ENCODE measurements around the gene KCTD2.

The KCTD2 gene

GRCh38 chr17:75065562-75066151 lies 18.6 kb downstream of the KCTD2 start:
- TF ChIP-seq SIN3A (IDR thresholded peaks at IDR 0.05; ENCODE audit: borderline replicate concordance, insufficient read depth, low read length) (no peak), TAF1 (IDR thresholded peaks at IDR 0.05; ENCODE audit: borderline replicate concordance, insufficient read depth, low read length) (no peak), REST (IDR thresholded peaks at IDR 0.05; ENCODE audit: insufficient read depth in 1 of 2, low read depth in 2 of 2, low read length in 2 of 2) (no peak), POLR2AphosphoS5 (IDR thresholded peaks at IDR 0.05; ENCODE audit: low read depth, low read length) (no peak), FOXP2 (optimal IDR thresholded peaks at IDR 0.05; ENCODE audit: borderline replicate concordance, extremely low read depth, extremely low read length, insufficient read depth) (no peak)

DNA sequence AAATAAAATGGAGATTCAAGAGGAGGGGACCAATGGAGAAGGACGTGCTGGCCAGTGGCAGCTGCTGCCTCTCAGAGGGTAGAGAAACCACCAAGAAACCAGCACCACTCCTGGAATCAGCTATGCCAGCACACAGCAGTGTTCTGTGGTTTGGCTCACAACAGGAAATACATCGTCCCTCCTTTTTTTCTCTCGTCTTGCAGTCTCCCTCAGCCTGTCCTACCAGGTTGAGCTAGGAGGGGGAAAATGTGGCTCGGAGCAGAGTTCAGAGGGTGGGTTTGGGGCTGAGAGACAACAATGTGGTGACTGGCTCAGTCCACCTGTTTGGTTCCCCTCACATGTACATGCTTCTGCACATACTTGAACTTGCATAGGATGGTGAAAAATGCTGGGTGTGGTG lies 20.8 kb downstream of the KCTD2 start:
- TF ChIP-seq FOXP2 (optimal IDR thresholded peaks at IDR 0.05; ENCODE audit: borderline replicate concordance, extremely low read depth, extremely low read length, insufficient read depth) (no peak), SIN3A (IDR thresholded peaks at IDR 0.05; ENCODE audit: borderline replicate concordance, insufficient read depth, low read length) (no peak), POLR2AphosphoS5 (IDR thresholded peaks at IDR 0.05; ENCODE audit: low read depth, low read length) (no peak), REST (IDR thresholded peaks at IDR 0.05; ENCODE audit: insufficient read depth in 1 of 2, low read depth in 2 of 2, low read length in 2 of 2) (no peak), TAF1 (IDR thresholded peaks at IDR 0.05; ENCODE audit: borderline replicate concordance, insufficient read depth, low read length) (no peak)

GRCh38 chr17:75068750-75069149 lies 21.7 kb downstream of the KCTD2 start:
- TF ChIP-seq FOXP2 (optimal IDR thresholded peaks at IDR 0.05; ENCODE audit: borderline replicate concordance, extremely low read depth, extremely low read length, insufficient read depth) (no peak), SIN3A (IDR thresholded peaks at IDR 0.05; ENCODE audit: borderline replicate concordance, insufficient read depth, low read length) (no peak), REST (IDR thresholded peaks at IDR 0.05; ENCODE audit: insufficient read depth in 1 of 2, low read depth in 2 of 2, low read length in 2 of 2) (no peak)

GRCh38 chr17:75069783-75070182 lies 22.8 kb downstream of the KCTD2 start:
- no peak for TF ChIP-seq POLR2AphosphoS5 (IDR thresholded peaks at IDR 0.05; ENCODE audit: low read depth, low read length)
- TF ChIP-seq FOXP2 (optimal IDR thresholded peaks at IDR 0.05; ENCODE audit: borderline replicate concordance, extremely low read depth, extremely low read length, insufficient read depth) = no peak
- no peak for TF ChIP-seq SIN3A (IDR thresholded peaks at IDR 0.05; ENCODE audit: borderline replicate concordance, insufficient read depth, low read length)
- TF ChIP-seq REST (IDR thresholded peaks at IDR 0.05; ENCODE audit: insufficient read depth in 1 of 2, low read depth in 2 of 2, low read length in 2 of 2) = no peak
- no peak for TF ChIP-seq TAF1 (IDR thresholded peaks at IDR 0.05; ENCODE audit: borderline replicate concordance, insufficient read depth, low read length)

DNA sequence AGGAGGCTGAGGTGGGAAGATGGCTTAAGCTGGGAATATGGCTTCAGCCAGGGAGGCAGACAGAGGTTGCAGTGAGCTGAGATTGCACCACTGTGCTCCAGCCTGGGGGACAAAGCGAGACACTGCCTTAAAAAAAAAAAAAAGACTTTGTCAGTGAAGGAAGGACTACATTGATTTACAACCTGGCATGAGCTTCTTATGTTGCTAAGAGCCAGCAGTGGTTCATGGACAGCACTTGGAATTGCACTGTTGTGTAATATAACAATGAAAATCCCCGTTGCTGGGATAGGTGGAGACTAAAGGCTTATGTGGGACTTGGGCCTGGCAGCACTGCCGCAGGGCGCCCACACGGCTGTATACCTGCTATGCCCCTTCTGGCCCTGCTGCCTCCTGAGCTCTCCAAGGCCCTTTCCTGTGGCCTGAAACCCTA lies 26.6 kb downstream of the KCTD2 start:
- no peak for TF ChIP-seq FOXP2 (optimal IDR thresholded peaks at IDR 0.05; ENCODE audit: borderline replicate concordance, extremely low read depth, extremely low read length, insufficient read depth)
- no peak for TF ChIP-seq REST (IDR thresholded peaks at IDR 0.05; ENCODE audit: insufficient read depth in 1 of 2, low read depth in 2 of 2, low read length in 2 of 2)
- TF ChIP-seq POLR2AphosphoS5 (IDR thresholded peaks at IDR 0.05; ENCODE audit: low read depth, low read length) = no peak
- TF ChIP-seq TAF1 (IDR thresholded peaks at IDR 0.05; ENCODE audit: borderline replicate concordance, insufficient read depth, low read length) = no peak
- no peak for TF ChIP-seq SIN3A (IDR thresholded peaks at IDR 0.05; ENCODE audit: borderline replicate concordance, insufficient read depth, low read length)
